ENCODE data around the gene EIF5AL1. TPM values are rescaled to one million over a fixed set of nuclear protein-coding genes. Genes with fewer than 3 reads are reported as not detected.

Gene EIF5AL1
- total RNA-seq, 1 experiment from 2014 or later = 0.39 TPM

DNA sequence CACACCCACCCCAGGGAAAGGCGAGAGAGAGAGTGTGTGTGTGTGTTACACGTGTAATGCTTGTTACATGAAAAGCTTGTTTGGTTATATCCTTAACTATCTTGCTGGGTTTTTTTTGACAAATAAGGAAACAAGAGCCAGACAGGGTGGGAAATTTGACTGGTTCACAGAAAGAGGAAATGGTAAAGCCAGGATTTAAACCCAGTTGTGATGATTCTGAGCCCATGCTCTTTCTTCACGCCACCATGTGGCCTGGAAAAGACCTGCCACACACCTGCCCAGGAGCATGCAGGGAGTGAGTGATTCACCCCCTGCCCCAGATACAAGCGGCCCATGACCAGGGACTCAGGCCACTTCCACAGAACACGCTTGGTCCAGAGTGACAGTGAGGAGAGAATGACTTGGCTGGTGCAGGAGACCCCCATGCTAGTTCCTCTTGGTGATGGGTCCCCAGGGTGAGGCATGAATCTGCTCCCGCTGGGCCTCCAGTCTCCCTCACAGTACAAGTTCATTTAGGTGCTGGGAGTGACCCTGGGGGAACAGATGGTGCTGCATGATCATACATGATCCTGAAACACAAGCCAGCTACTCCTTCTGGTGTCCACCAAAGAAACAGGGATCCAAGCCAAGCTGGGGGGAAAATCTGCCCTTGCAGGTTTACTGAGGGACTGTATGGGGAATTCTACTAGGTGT lies 21.0 kb upstream of the EIF5AL1 start:
- Histone ChIP-seq H3K18ac (ENCODE audit: insufficient read length, low read depth, low read length) (no peak overlapping the region), H3K23me2 (ENCODE audit: insufficient read length, low read depth, low read length, poor library complexity, severe bottlenecking) (no peaks in the 10 kb centered on the region), H3T11ph (ENCODE audit: low read length) (no peak overlapping the region), H3K79me1 (ENCODE audit: insufficient read depth, low read depth, low read length, poor library complexity, severe bottlenecking) (no peaks in the 10 kb centered on the region), H3K27me3 (ENCODE audit: insufficient read depth, low read length) (no peaks in the 10 kb centered on the region), H3K27ac (ENCODE audit: insufficient read length, low read depth, low read length) (no peak overlapping the region), H4K20me1 (ENCODE audit: control insufficient read depth, insufficient read depth, insufficient read length) (no peaks in the 10 kb centered on the region), H4K91ac (ENCODE audit: insufficient read length, low read depth, low read length) (no peak overlapping the region), H3K9ac (ENCODE audit: extremely low read depth, insufficient read length, low read length) (no peak overlapping the region), H2BK5ac (ENCODE audit: insufficient read length, low read length) (no peak overlapping the region), H3K4me2 (ENCODE audit: insufficient read depth, insufficient read length, low read length) (no peak overlapping the region), H3K56ac (ENCODE audit: insufficient read length, low read depth, low read length) (no peak overlapping the region), H3K23ac (ENCODE audit: insufficient read length, low read depth, low read length) (no peak overlapping the region), H2BK20ac (ENCODE audit: low read depth, low read length, poor library complexity, severe bottlenecking) (no peak overlapping the region), H4K5ac (ENCODE audit: insufficient read length, low read depth, low read length) (no peak overlapping the region), H2BK12ac (ENCODE audit: insufficient read length, low read depth, low read length) (no peak overlapping the region), H3K9me3 (ENCODE audit: control insufficient read depth, low read depth, low read length) (no peaks in the 10 kb centered on the region), H2AFZ (ENCODE audit: low read length) (no peak overlapping the region), H2BK120ac (ENCODE audit: low read depth, low read length, poor library complexity, severe bottlenecking) (no peak overlapping the region), H2AK5ac (ENCODE audit: insufficient read length, low read length) (no peak overlapping the region), H3K4ac (ENCODE audit: low read depth, low read length) (no peak overlapping the region), H3K4me1 (ENCODE audit: insufficient read depth, low read length) (no peaks in the 10 kb centered on the region; the same call in 1 of the 2 replicates), H4K8ac (replicated peaks; ENCODE audit: insufficient read length, low read depth, low read length) (no peak overlapping the region), H3K14ac (ENCODE audit: insufficient read depth, low read length) (no peak overlapping the region), H2BK15ac (ENCODE audit: low read depth, low read length) (no peak overlapping the region), H3K79me2 (ENCODE audit: insufficient read depth, low read length) (no peaks in the 10 kb centered on the region)
- no peak overlapping the region for H3K27ac Mint-ChIP-seq
- H3K4me1 Mint-ChIP-seq = peaks cover 7 to 19% of the 10 kb centered on the region in 2 experiments
- H3K27me3 Mint-ChIP-seq (ENCODE audit: low read depth) = peaks cover 35% of the 10 kb centered on the region
- 0 out of 7 replicates have a peak, but pooled peaks cover 0 to 2% (median 0%) of the 10 kb centered on the region in 3 experiments for H3K36me3 Mint-ChIP-seq (ENCODE audit: insufficient read depth in 1 of 3, low read depth in 3 of 3)
- H3K9me3 Mint-ChIP-seq = peaks cover 0 to 2% of the 10 kb centered on the region in 2 experiments; a peak in 2 of 5 replicates
- TF ChIP-seq, protein P1, sequence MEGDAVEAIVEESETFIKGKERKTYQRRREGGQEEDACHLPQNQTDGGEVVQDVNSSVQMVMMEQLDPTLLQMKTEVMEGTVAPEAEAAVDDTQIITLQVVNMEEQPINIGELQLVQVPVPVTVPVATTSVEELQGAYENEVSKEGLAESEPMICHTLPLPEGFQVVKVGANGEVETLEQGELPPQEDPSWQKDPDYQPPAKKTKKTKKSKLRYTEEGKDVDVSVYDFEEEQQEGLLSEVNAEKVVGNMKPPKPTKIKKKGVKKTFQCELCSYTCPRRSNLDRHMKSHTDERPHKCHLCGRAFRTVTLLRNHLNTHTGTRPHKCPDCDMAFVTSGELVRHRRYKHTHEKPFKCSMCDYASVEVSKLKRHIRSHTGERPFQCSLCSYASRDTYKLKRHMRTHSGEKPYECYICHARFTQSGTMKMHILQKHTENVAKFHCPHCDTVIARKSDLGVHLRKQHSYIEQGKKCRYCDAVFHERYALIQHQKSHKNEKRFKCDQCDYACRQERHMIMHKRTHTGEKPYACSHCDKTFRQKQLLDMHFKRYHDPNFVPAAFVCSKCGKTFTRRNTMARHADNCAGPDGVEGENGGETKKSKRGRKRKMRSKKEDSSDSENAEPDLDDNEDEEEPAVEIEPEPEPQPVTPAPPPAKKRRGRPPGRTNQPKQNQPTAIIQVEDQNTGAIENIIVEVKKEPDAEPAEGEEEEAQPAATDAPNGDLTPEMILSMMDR (conservative IDR thresholded peaks at IDR 0.05) = peak; percentile 48
- H3K4me3 Mint-ChIP-seq = no peak overlapping the region
- DNase-seq = peak; percentile 51
- WGBS (ENCODE audit: extremely low coverage, insufficient read length, low lambda C conversion rate) = no CpG with 5 or more reads among the region's 6 CpGs
